Esophagus squamous epithelium (tissue), 5 donors: ENCODE results near the gene ENOX1. TPM values are rescaled to one million over a fixed set of nuclear protein-coding genes. Genes with fewer than 3 reads are reported as not detected.

Experiments used
- DNase-seq: peaks from one replicate; lab custom pipeline; 2025; lab: John Stamatoyannopoulos, UW
- H3K27ac ChIP-seq, 4 donors: fragments of 200-600 bp; sonication (generic); one replicate each; pipeline ENCODE4 v1.5.1; 2016 to 2019; ENCODE audit warnings: mild to moderate bottlenecking in 1 of 4
- H3K27me3 ChIP-seq, 4 donors: fragments of 200-600 bp; sonication (generic); 1 replicate in 3 of 4; 2 replicates in 1 of 4; pipeline versions ENCODE4 v1.5.1 to v1.6.0; 2017 to 2021; ENCODE audit warnings: antibody characterized with exemption in 1 of 4
- H3K36me3 ChIP-seq, 3 donors: fragments of 200-600 bp; sonication (generic); one replicate each; pipeline ENCODE4 v1.5.1; 2016 to 2019
- H3K4me1 ChIP-seq, 3 donors: fragments of 200-600 bp; sonication (generic); one replicate each; pipeline ENCODE4 v1.5.1; 2017 to 2019
- H3K4me3 ChIP-seq, 4 donors: fragments of 200-600 bp; sonication (generic); 1 replicate in 3 of 4; 2 replicates in 1 of 4; pipeline ENCODE4 v1.5.1; 2016 to 2019; ENCODE audit warnings: mild to moderate bottlenecking in 2 of 4, moderate library complexity in 1 of 4
- H3K9me3 ChIP-seq, 3 donors: fragments of 200-600 bp; sonication (generic); one replicate each; pipeline ENCODE4 v1.5.1; 2016 to 2019
- POLR2A ChIP-seq, 4 donors: fragments of 450-650 bp; IDR thresholded peaks; one replicate each; pipeline ENCODE4 v1.6.1; 2017; ENCODE audit warnings: antibody characterized with exemption in 4 of 4, mild to moderate bottlenecking in 4 of 4, moderate library complexity in 3 of 4
- WGBS, 2 donors: methylation state at CpG; one replicate each; pipeline ENCODE4 v1.1.5; 2018; 5-methylcytosine and 5-hydroxymethylcytosine counted together
- intact Hi-C: fragments of 100-400 bp; cut with DNase I; formaldehyde crosslinking; loops from one replicate; pipeline ENCODE4 v1.15.0; 2022
- total RNA-seq, 4 donors: library from RNA; depleted of rRNA; stranded (reverse); fragments of >200 nt; gene quantifications; one replicate each; pipeline ENCODE4 v1.1.0, GENCODE V29; 2016
- TF ChIP-seq, protein P1 (sequence below), 6 experiments: fragments of 450-650 bp in 4 of 6; fragments of 200-600 bp in 2 of 6; sonication (generic) in 2 of 6; IDR thresholded peaks; one replicate each; pipeline ENCODE4 v1.5.1; 2016 to 2019; ENCODE audit warnings: antibody characterized with exemption in 6 of 6, mild to moderate bottlenecking in 4 of 6, moderate library complexity in 4 of 6
- donor health status: DM: yes; HTN: yes; CAD: no.

The ENOX1 gene
- total RNA-seq, 4 donors from 2014 or later, result 0.48 to 0.76 TPM; not detected in 2

DNA sequence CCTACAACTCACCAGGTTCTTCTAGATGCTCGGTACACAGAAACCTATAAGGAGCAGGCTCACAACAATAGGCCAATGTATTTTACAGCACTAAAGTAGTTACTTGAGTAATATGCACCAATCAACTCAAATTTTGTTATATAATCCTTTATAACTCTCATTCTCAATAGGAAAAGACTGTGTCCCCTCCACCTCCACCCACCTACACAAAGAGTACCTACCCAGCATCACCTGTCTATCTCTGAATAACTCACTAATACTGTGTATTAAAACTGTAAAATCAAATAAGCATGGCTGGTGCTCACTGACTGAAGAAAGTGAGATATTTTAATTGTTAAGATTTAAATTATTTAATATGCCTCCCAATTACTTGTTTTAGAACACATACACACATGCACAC, 146.3 kb downstream of the ENOX1 start:
- Histone ChIP-seq H3K4me3 (no peak overlapping the region), H3K27ac (no peak overlapping the region), H3K27me3 (no peaks in the 10 kb centered on the region), H3K9me3 (no peaks in the 10 kb centered on the region), H3K4me1 (no peaks in the 10 kb centered on the region), H3K36me3 (no peaks in the 10 kb centered on the region)
- no peak for TF ChIP-seq POLR2A (IDR thresholded peaks at IDR 0.05)
- TF ChIP-seq, protein P1, sequence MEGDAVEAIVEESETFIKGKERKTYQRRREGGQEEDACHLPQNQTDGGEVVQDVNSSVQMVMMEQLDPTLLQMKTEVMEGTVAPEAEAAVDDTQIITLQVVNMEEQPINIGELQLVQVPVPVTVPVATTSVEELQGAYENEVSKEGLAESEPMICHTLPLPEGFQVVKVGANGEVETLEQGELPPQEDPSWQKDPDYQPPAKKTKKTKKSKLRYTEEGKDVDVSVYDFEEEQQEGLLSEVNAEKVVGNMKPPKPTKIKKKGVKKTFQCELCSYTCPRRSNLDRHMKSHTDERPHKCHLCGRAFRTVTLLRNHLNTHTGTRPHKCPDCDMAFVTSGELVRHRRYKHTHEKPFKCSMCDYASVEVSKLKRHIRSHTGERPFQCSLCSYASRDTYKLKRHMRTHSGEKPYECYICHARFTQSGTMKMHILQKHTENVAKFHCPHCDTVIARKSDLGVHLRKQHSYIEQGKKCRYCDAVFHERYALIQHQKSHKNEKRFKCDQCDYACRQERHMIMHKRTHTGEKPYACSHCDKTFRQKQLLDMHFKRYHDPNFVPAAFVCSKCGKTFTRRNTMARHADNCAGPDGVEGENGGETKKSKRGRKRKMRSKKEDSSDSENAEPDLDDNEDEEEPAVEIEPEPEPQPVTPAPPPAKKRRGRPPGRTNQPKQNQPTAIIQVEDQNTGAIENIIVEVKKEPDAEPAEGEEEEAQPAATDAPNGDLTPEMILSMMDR (IDR thresholded peaks at IDR 0.05), result no peak
- no peak for DNase-seq
- 83 to 89% methylated on average over 1 of the region's 1 CpG for WGBS, 2 donors
- intact Hi-C loops, result no loop called here

DNA sequence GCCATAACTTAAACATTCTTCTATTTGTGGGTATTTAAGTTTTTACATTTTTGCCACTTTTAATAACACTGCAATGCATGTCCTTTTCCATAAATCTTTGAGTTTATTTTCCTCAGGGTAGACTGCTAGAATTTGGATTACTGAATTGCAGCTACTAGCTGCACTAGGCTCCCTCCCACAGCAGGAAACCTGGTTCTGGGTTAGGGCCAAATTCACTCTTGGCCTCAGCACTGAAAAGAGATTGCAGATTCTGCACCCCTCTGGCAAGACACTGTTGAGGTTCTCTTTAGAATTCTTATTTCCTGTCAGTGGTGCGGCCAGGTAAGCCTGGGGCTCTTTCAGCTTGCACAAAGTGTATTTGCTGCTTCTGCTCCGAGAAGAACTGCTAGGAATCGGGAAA, 155.7 kb downstream of the ENOX1 start:
- intact Hi-C loops, result no loop called here
- Histone ChIP-seq H3K36me3 (no peaks in the 10 kb centered on the region), H3K27ac (no peak overlapping the region), H3K27me3 (no peaks in the 10 kb centered on the region), H3K9me3 (no peaks in the 10 kb centered on the region), H3K4me1 (no peaks in the 10 kb centered on the region), H3K4me3 (no peak overlapping the region)
- WGBS, 2 donors, result 49 to 68% methylated on average over 3 of the region's 3 CpGs
- no peak for DNase-seq
- TF ChIP-seq, protein P1 (IDR thresholded peaks at IDR 0.05), result no peak
- no peak for TF ChIP-seq POLR2A (IDR thresholded peaks at IDR 0.05)

DNA sequence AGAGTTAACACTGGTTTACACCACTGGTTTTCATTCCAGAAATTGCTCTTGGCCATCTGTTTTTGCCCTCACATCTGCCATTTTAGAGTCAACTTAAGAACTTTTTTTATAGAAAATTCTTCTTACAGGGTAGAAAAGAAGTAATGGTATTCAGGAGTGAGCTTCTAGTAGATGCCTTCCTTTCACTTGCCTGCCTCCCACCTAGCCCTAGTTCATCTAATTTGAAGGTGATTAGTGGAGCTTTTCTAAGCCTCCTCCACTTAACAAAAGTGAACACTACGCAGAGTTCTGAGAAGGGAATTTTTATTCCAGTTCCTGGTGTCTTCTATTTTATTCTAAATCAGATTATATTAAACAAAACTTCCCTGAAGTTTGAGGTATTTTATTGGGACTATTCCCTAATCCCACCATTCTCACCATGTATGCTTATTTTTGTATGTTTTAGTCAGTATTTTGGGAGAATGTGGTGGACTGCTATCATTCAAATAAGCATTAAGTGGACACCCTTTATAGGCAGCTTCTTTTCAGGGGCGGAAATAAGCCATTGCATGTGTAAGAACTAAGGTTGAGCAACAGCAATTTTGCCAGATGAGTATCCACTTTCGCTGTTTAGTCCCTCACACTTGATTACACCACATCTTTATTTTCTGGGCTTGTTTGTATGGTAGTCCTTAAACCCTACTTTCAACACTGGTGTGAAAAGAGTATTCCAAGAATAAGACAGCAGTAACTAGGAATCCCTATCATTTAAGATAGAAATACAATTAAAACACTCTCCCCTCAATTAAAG, 156.9 kb downstream of the ENOX1 start:
- DNase-seq, result no peak
- TF ChIP-seq POLR2A (IDR thresholded peaks at IDR 0.05), result no peak
- no peaks in the 10 kb centered on the region for H3K4me1 ChIP-seq
- H3K9me3 ChIP-seq, result no peaks in the 10 kb centered on the region
- no peak overlapping the region for H3K27ac ChIP-seq
- 85 to 88% methylated on average over 3 of the region's 3 CpGs for WGBS, 2 donors
- H3K27me3 ChIP-seq, result no peaks in the 10 kb centered on the region
- no peak overlapping the region for H3K4me3 ChIP-seq
- no peaks in the 10 kb centered on the region for H3K36me3 ChIP-seq
- intact Hi-C loops, result no loop called here

DNA sequence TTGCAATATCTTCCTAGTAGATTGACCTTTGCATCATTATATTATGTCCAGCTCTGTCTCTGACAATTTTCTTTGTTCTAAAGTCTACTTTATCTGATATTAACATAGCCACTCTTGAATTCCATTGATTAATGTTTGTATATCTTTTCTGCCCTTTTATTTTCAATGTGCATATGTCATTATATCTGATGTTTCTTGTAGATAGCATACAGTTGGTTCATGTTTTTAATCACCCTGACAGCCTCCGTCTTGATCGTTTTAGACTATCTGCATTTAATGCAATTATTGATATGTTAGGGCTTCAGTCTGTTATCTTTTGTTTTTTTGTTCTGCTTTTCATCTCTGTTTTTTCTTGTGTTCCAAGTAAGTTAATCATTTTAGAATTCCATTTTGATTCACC, 159.8 kb downstream of the ENOX1 start:
- no peak for DNase-seq
- Histone ChIP-seq H3K9me3 (no peaks in the 10 kb centered on the region), H3K4me3 (no peak overlapping the region), H3K27me3 (no peaks in the 10 kb centered on the region), H3K36me3 (no peaks in the 10 kb centered on the region), H3K27ac (no peak overlapping the region), H3K4me1 (no peaks in the 10 kb centered on the region)
- TF ChIP-seq, protein P1 (IDR thresholded peaks at IDR 0.05), result no peak
- no peak for TF ChIP-seq POLR2A (IDR thresholded peaks at IDR 0.05)
- WGBS, 2 donors, result 86 to 93% methylated on average over 2 of the region's 2 CpGs
- intact Hi-C loops, result no loop called here

DNA sequence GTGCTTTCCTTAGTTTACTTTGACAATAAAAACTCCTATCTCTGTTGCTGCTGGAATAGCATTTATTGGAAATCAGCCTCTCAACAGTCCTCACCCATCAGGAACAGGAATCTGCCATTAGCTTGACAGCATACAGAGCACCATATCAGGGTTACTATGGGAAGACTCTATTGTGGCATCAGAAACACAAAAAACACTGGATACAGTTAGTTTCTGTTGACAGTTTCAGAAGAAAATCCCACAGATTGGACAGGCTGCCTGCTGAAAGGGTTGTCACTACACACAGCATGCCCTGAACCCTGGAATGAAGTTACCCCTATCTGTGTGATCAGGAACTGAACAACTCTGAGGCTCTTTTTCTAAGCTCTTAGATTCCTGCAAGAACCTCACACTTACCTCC, 172.7 kb downstream of the ENOX1 start:
- H3K27me3 ChIP-seq, result no peaks in the 10 kb centered on the region
- H3K36me3 ChIP-seq, result no peaks in the 10 kb centered on the region
- H3K4me1 ChIP-seq, result no peaks in the 10 kb centered on the region
- no peak for DNase-seq
- intact Hi-C loops, result no loop called here
- TF ChIP-seq, protein P1 (IDR thresholded peaks at IDR 0.05), result no peak
- TF ChIP-seq POLR2A (IDR thresholded peaks at IDR 0.05), result no peak
- H3K4me3 ChIP-seq, result no peak overlapping the region
- no peaks in the 10 kb centered on the region for H3K9me3 ChIP-seq
- no peak overlapping the region for H3K27ac ChIP-seq
